Testis (tissue), 3 donors: Measurements from ENCODE around the gene METTL25B. TPM values are rescaled to one million over a fixed set of nuclear protein-coding genes. Genes with fewer than 3 reads are reported as not detected.

Experiments
- DNase-seq: peaks from one replicate; pipeline ENCODE4 v3.0.0-alpha.2; 2019
- H3K27ac ChIP-seq, 2 donors: fragments of 200-600 bp; sonication (generic); one replicate each; pipeline ENCODE4 v1.5.1; 2019
- H3K27me3 ChIP-seq: fragments of 200-600 bp; sonication (generic); one replicate; pipeline ENCODE4 v1.5.1; 2019
- H3K36me3 ChIP-seq: fragments of 200-600 bp; sonication (generic); one replicate; pipeline ENCODE4 v1.5.1; 2017; ENCODE audit warnings: low read depth; ENCODE audit errors: missing control alignments
- H3K4me1 ChIP-seq: fragments of 200-600 bp; sonication (generic); one replicate; pipeline ENCODE4 v1.5.1; 2019
- H3K4me3 ChIP-seq, 2 donors: fragments of 200-600 bp; sonication (generic); one replicate each; pipeline ENCODE4 v1.5.1; 2017 to 2019
- H3K9me3 ChIP-seq: fragments of 200-600 bp; sonication (generic); one replicate; pipeline ENCODE4 v1.5.1; 2017
- CTCF ChIP-seq, 3 experiments: fragments of 450-650 bp in 2 of 3; fragments of 200-600 bp in 1 of 3; sonication (generic) in 1 of 3; IDR thresholded peaks; one replicate each; pipeline ENCODE4 v1.5.1; 2016 to 2019; ENCODE audit warnings: antibody characterized with exemption in 3 of 3, mild to moderate bottlenecking in 2 of 3, moderate library complexity in 1 of 3
- POLR2A ChIP-seq: fragments of 450-650 bp; IDR thresholded peaks from one replicate; pipeline ENCODE4 v1.6.1; 2017; ENCODE audit warnings: antibody characterized with exemption, mild to moderate bottlenecking, moderate library complexity
- WGBS, 2 donors: methylation state at CpG; one replicate each; pipeline ENCODE4 v1.1.5; 2018; 5-methylcytosine and 5-hydroxymethylcytosine counted together
- intact Hi-C: fragments of 100-400 bp; cut with DNase I; formaldehyde crosslinking; loops from one replicate; pipeline ENCODE4 v1.15.1; 2023; ENCODE audit warnings: low total_unique reads
- polyA plus RNA-seq: library from polyadenylated mRNA; stranded (reverse); fragments of 350-450 nt; fragmentation: Illumina TruSeq; extraction: RNeasy Lipid Tissue Mini Kit (QIAGEN cat#74804); gene quantifications from one replicate; pipeline ENCODE4 v1.2.3, GENCODE V29; 2014; ENCODE audit warnings: low read depth, low replicate concordance; ENCODE audit not compliant: insufficient read depth
- total RNA-seq, 2 donors: library from RNA; depleted of rRNA; stranded (reverse); fragments of >200 nt; gene quantifications; one replicate each; pipeline ENCODE4 v1.2.3, GENCODE V29; 2016

The METTL25B gene
- total and polyA plus RNA-seq, 3 donors from 2014 or later: 34.1 to 69.0 (median 50.5) TPM

DNA sequence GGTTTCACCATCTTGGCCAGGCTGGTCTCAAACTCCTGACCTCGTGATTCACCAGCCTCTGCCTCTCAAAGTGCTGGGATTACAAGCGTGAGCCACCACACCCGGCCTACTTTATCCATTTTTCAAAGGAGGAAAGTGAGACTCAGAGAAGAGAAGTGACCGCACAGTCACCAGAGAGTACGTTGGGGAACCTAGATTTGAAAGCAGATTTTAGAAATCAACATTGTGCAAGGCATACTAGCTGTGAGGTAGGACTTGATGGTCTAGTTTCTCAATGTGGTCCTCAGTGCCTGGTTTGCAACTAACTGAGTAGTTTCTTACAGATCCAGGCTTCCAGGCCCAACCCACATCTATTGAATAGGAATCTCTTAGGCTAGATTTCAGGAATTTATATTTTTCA, 37.4 kb downstream of the METTL25B start:
- H3K4me1 ChIP-seq: peaks cover 29% of the 10 kb centered on the region
- H3K9me3 ChIP-seq: no peaks in the 10 kb centered on the region
- intact Hi-C loops: no loop called here
- no peak for DNase-seq
- H3K36me3 ChIP-seq: no peaks in the 10 kb centered on the region
- 87 to 95% methylated on average over 5 of the region's 5 CpGs for WGBS, 2 donors
- H3K4me3 ChIP-seq: peak overlapping the region in 1 of 2 donors; percentile 87
- no peaks in the 10 kb centered on the region for H3K27me3 ChIP-seq
- TF ChIP-seq POLR2A (no peak), CTCF (IDR thresholded peaks at IDR 0.05) (no peak)
- peak overlapping the region in 1 of 2 donors; percentile 43 for H3K27ac ChIP-seq

- DNase-seq: no peak
- no peak for TF ChIP-seq CTCF (IDR thresholded peaks at IDR 0.05)
- H3K9me3 ChIP-seq: no peaks in the 10 kb centered on the region
- peak overlapping the region; percentile 43 to 75 for H3K27ac ChIP-seq
- peaks cover 38% of the 10 kb centered on the region for H3K4me1 ChIP-seq
- H3K36me3 ChIP-seq: no peaks in the 10 kb centered on the region
- H3K27me3 ChIP-seq: no peaks in the 10 kb centered on the region
- intact Hi-C loops: no loop called here
- WGBS, 2 donors: 6% methylated on average over 14 of the region's 14 CpGs
- peak overlapping the region; percentile 87 to 92 for H3K4me3 ChIP-seq
Measured at GRCh38 chr1:156766298-156767100, 38.2 kb downstream of the METTL25B start.

GRCh38 chr1:156767101-156767878, 39.0 kb downstream of the METTL25B start, which contains the start of gene PRCC:
PRCC (plus strand) TSS chr1:156767535; CDS start chr1:156767772, 237 bp downstream.
- peaks cover 42% of the 10 kb centered on the region for H3K4me1 ChIP-seq
- peak within 1 kb of the TSS; percentile 89 to 95 for H3K27ac ChIP-seq
- H3K36me3 ChIP-seq: no peaks in the 10 kb centered on the region
- TF ChIP-seq CTCF (IDR thresholded peaks at IDR 0.05): no peak
- no peak for TF ChIP-seq POLR2A
- H3K4me3 ChIP-seq: peak within 1 kb of the TSS; percentile 87 to 92
- peak; percentile 99 for DNase-seq
- WGBS, 2 donors: 0% methylated on average over 28 to 45 of the region's 50 CpGs
- intact Hi-C loops: no loop called here
- H3K27me3 ChIP-seq: no peaks in the 10 kb centered on the region
- H3K9me3 ChIP-seq: no peaks in the 10 kb centered on the region

GRCh38 chr1:156767879-156768604, 39.8 kb downstream of the METTL25B start:
- WGBS, 2 donors: 1 to 3% methylated on average over 3 to 21 of the region's 31 CpGs
- peak overlapping the region; percentile 89 to 95 for H3K27ac ChIP-seq
- no peaks in the 10 kb centered on the region for H3K27me3 ChIP-seq
- H3K4me1 ChIP-seq: peaks cover 49% of the 10 kb centered on the region
- H3K9me3 ChIP-seq: no peaks in the 10 kb centered on the region
- intact Hi-C loops: no loop called here
- H3K4me3 ChIP-seq: peak overlapping the region; percentile 87 to 92
- no peaks in the 10 kb centered on the region for H3K36me3 ChIP-seq
- peak; percentile 65 for DNase-seq
- TF ChIP-seq CTCF (IDR thresholded peaks at IDR 0.05) (no peak), POLR2A (no peak)
